Activated naive CD4-positive, alpha-beta T cell treated with Interleukin-2 at 50 U/mL for 16 hours (primary cell): ENCODE data around the gene RBPMS2.

Source experiments
- DNase-seq: peaks from one replicate; pipeline ENCODE4 v3.0.0-alpha.2; 2020

RBPMS2 gene

DNA sequence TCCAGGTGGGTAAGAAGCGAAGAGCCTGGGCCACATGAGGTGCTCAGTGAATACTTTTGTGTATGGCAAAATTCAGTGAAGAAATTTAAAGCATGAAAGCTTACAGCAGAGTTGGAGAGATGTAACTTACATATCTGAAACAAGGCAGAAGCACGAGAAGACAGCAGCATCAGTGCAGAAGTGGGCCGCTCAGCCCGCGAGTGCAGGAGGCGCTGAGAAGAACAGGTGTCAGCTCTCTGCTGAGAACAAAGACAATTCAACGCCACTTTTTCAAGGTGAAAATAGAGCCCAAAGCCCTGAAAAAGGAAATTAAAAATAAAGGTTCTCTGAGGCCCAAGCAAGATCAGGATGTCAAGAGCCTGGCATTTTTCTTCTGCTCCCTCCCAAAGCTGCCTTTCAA, 58.3 kb downstream of the RBPMS2 start:
- no peak for DNase-seq

DNA sequence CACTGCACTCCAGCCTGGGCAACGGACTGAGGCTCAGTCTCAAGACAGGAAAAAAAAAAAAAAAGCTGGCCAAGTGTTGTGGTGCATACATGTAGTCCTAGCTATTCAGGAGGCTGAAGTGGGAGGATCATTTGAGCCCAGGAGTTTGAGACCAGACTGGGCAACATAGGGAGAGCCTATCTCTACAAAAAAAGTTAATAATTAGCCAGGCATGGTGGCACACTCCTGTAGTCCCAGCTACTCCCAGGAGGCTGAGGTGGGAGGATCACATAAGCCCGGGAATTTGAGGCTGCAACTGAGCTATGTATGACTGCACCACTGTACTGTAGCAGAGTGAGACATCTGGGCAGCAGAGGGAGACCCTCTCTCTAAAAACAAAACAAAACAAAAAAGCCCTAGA, 58.9 kb downstream of the RBPMS2 start:
- DNase-seq: no peak

DNA sequence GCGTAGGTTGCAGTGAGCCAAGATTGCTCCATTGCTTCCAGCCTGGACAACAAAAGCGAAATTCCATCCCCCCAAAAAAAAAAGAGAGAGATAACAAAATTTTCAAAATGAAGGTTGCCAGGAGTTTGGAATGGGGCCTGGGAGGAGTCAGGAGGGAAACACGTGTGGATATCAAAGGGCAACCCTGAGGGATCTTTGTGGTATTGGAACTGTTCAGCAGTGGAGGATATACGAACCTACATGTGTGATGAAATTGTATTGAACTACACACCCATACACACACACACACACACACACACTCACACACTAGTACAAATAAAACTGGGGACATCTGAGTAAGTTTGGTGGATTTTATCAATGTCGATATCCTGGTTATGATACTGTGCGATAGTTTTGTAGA, 61.8 kb downstream of the RBPMS2 start:
- no peak for DNase-seq

DNA sequence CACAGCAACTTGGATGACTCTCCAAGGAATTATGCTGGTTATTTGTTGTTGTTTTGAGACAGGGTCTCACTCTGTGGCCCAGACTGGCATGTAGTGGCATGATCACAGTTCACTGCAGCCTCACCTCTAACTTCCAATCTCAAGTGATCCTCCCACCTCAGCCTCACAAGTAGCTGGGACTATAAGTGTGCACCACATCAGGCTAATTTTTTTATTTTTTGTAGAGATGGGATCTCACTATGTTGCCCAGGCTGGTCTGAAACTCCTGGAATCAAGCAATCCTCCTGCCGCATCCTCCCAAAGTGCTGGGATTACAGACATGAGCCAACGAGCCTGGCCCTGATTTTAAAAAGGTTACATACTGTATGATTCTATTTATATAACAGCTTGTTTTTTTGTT, 63.0 kb downstream of the RBPMS2 start:
- no peak for DNase-seq

DNA sequence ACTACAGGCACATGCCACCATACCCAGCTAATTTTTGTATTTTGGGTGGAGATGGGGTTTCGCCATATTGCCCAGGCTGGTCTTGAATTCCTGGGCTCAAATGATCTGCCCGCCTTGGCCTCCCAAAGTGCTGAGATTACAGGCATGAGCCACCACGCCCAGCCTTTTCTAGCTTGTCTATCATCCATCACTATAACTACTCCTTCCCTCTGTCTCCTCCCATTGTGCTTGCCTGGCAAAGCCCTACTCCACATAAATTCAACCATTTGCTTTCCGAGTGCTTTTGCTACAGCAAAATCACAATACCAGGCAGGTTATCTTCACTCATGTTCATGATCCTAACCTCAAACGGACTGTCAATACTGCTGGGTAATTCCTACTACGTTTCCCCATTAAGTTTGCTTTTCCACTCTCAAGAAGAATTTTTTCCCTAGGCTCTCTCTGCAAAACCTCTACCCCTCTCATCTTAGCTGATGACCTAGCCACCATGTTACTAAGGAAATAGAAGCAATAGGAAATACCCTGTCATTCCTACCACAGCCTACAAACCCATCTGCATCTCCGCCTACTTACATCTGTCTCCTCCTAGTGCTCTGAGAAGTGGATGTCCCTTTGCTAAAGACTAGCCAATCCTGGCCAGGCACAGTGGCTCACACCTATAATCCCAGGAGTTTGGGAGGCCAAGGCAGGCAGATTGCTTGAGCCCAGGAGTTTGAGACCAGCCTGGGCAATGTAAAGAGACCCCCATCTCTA, 64.5 kb downstream of the RBPMS2 start:
- DNase-seq: no peak

DNA sequence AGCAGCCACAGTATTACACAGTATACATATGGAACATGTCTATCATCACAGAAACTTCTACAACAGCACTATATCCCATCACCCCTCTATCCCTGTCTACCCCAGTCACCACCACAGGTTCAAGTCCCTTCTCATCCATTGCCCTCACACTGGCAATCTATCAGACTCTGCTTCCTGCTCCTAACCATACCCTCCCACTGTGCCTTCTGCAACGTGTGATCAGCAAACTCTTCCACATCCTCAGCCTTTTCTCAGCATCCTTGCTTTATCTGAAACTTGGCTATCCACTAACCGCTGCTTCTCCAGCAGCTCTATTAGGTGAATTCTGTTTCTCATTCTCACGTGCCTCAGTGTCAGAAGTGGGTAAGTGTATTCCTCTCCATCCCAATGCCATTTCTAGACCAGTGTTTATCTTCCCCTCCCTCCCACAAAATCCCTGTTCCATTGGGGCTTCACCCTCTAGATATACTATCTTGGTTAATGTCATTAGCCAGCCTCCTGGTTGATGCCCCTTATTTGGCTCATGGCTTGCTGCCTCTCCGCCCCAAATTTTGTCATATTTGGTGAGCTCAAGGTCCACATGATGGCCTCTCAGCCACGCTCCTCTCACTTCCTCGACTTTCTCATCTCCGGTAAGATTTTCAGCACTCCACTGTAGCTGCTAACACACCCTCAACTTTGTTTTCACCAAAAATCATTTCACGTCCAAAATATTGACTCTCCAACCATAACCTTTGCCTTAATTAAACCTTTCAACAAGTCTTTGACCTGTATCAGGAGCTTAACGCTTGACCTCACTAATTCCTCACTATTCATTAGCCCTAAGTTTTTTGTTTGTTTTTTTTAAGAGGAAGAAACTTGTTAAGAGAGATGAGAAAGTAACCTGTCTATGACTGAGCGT, 69.1 kb downstream of the RBPMS2 start:
- DNase-seq: no peak

DNA sequence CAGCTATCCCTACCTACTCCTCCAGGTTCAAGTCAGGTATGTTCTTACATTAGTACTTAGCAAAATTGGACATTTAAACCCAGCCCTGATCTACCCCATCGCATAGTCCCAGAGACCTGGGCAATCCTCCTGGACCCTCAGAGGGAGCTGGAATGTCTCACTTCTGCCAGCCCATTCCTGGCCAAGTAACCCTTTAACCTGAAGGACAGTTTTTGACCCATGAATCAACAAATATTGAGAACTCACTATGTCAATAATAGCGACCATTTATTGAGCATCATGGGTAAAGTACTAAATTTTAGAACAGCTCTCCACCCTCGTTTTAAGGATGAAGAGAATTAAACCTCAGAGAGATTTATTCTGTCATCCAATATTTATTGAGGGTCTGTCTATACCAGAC, 70.4 kb downstream of the RBPMS2 start:
- DNase-seq: no peak

DNA sequence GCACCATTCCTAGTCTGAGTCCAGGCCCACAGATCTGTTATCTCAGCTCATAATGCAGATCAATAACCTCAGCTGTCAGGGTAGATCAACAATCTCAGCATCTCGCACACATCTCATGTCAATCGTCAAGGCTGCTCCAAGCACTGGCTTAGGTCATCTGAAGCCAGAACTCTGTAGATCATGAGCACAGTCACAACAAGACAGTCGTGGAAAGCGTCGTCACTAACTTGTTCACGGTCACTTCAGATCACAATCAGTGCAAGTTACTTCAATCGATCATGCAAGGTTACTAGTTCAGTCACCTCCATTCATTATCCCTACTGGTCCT, 71.8 kb downstream of the RBPMS2 start:
- no peak for DNase-seq

DNA sequence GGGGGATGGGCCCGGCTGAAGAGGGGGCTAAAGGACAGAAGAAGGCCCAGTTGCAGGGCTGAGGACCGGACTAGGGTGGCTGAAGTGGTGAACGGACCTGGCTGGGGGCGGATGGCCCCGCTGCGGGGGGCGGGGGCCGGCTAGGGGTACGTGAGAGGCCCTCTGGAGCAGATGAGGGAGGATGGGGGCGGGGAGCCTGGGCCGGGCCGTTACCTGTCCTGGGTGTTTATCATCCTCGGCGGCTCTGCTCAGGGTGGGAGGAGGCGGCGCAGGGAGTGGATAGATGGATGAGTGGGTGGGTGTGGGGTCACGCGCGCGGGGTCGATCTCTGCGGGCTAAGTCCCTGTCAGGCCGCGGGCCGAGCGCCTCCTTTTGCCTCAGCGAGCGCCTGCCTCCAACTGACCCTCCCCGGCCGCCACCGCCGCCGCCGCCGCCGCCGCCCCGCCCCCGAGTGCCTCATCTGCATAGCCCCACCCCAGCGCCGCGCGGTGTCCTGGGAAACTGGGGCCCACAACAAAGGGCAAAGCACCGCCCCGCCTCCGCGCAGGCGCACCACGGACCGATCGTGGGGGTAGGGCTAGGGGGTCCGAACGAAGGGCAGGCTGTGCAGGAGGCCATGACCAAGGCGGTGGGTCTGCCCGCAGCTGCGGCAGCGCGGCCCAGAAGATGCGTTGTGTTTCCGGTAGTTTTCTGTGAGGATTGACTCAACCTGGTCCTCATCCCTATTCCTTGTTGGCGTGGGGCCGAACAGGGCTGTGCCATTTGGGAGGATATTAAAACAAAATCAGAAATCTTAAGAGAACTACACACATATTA, 72.4 kb downstream of the RBPMS2 start:
- peak; percentile 95 for DNase-seq

DNA sequence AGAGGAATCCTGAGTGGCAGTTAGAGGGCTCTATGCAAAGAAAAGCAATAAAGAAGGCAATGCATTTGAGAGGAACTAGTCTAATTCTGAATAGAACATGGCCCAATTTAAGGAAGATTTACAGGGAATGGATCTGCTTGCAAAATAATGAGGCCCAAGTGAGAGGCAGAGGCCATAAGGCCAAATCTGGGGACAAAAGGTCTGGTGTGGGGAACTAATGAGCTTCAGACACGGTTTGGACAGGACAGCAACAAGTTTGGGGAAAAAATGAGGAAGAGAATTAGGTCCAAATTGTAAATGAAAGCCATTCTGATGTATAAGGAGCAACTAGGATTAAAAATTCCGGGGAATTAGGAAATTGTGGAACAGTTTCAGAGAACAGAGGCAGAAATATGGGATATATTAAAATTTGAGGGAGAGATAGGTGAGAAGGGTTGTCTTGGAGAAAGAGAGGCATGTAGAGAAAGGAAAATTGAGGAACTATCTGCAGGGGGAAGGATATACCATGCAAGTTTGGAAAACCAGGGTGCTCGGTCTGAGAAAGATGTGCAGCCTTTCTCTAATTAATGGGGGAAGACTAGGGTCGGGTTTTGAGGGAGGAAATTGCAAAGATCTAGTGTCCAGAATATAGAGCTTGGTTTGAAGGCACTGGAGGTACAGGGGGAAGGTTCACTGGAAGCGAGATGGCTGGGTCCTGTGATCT, 73.8 kb downstream of the RBPMS2 start:
- no peak for DNase-seq

DNA sequence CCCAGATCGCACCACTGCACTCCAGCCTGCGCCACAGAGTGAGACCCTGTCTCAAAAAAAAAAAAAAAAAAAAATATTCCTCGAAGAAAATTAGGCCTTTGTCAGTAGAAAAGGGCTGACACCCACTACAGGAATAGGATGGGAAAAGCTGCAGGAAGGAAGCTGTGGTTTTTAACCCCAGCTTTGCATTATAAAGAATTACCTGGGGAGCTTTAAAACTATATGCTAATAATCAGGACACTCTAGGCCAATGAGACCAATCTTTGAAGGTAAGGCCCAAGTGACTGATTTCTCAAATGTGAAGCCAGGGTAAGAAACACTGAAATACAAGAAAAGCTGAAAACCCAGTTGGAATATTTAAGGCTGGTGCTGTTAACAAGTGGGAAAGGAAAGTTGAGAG, 74.3 kb downstream of the RBPMS2 start:
- no peak for DNase-seq

DNA sequence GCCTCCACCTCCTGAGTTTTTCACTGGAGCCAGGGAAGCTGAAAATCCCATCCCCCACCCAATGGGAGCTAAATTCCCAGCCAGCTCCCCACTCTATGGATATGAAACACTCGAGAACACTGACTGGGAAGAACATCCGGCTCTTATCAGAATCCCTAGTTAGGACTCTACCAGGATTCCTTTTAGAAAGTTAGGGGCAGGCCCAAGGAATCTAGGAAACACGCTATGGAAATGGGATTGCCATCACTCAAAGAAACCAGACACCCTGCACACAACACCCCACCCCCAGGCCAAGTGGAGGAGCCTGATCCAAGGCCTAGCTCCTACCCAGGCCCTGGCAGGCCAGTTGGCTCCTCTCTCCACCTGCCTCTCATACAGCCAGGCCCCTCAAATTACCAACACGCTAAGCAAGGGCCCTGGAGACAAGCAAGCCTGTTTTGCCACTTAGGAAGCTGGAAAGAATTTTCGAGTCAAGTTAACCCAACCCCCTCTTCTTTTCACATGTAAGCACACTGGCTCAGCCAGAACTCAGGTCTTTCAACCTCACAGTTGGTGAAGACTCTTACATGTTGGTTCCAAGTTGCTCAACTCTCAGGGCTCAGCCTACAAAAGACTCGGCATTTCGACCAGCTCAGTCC, 75.5 kb downstream of the RBPMS2 start:
- no peak for DNase-seq

DNA sequence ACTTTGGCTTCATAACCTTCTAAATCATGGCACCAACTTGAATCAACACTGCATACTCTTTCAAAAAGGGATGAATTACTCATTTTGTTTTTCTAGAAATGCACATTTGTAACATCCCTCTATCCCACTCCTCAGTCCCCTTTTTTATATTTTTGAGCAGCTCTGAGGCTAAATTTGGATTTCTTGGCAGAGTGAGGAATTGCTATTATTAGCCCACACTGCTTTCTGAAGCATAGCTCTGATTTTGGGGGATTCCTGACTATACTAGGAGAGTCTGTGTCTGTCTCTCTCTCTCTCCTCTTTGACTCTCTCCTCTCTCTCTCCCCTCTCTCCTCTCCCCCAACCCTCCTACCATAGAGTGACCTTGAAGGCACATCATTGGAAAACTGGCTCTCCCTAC, 76.6 kb downstream of the RBPMS2 start:
- no peak for DNase-seq

DNA sequence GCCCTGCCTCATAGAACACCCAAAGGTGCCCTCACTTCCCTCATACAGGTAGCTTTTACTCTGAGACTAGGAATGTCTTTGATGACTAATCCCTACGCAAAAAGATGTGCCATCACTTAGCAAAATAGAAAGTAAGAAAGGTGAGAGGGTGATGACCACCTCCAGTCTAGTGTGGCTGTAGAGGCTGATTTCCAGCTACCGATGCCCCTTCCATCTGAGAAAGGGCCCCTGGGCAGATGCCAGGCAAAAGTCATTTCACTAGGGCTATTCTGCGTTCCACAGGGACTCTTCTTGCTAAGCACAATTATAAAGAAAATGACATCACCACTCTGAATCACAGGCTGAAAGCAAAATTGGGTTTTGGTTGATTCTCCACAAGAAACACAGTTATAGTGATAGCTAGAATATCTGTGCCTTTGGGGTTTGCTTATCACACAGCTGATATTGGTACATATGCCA, 77.4 kb downstream of the RBPMS2 start:
- peak; percentile 62 for DNase-seq

DNA sequence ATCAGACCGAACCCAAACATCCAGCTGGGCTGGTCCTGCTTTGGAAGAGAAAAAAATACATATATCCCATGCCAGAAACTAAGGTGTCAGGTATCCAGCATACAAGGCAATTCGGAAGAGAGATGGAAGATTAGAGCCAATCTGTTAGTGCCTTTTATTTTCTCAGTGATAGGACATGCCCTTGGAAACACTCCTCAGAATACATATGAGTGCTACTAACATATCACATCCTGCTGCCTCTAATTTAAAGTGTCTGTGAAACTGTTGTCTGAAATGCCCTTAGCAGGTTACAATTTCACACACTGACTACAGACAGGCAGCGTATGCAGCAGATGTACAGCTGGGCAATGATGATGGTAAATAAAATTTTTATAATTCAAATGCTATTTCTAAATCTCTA, 78.9 kb downstream of the RBPMS2 start:
- DNase-seq: no peak

DNA sequence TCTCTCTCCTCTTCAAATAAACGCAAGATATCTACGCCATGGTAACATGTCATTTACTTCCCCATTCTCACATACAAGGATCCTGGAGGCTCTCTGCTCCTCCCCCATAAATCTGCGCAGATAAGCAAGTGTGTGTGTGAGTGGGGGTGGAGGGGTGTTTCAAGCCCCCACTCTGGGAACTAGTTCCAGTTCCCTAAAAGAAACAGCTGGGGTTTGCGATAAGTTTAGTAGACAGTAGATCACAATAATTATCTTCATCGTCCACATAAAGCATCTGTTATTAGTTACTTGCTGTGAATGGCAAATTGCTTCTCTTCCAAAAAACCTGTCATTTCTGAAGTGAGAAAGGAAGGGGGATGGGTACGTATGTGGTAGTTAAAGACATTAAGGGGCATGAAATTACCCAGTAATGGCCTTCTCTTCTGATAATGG, 79.8 kb downstream of the RBPMS2 start:
- DNase-seq: no peak

DNA sequence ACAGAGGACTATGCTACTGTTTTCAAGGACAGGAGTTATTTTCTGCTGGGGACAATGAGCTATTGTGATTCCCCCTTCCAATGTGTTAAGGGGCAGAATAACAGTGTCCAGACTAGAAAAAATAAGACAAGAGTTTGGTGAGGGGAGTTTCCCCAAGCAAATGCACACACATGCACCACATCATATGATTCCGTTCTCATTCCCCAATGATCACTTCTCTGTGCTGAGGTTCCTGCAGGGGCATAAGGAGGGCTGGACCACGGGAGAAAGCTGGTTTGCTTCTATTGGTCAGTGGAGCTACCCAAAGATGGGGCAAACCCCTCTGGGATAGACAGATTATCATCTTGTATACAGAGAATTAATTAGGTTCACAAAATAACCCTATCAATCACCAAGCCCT, 80.6 kb downstream of the RBPMS2 start:
- no peak for DNase-seq

DNA sequence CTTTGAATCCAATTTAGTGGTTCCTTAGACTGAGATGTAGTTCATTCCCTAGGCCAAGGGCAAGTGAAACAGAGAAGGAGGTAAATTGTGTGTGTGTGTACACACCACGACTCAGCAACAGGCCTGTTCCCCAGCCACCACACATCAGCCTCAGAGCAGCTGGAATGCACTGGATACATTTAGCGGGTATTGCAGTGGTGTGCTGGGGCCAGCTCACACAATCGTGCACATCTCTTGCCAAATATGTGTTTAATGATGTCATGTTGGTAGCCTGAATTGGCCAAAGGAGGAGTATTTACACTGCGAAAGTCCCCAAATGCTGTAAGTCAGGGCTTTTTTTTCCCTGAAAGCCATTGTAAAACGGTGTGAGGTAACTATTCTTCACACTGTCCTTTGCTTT, 82.3 kb downstream of the RBPMS2 start:
- DNase-seq: no peak

DNA sequence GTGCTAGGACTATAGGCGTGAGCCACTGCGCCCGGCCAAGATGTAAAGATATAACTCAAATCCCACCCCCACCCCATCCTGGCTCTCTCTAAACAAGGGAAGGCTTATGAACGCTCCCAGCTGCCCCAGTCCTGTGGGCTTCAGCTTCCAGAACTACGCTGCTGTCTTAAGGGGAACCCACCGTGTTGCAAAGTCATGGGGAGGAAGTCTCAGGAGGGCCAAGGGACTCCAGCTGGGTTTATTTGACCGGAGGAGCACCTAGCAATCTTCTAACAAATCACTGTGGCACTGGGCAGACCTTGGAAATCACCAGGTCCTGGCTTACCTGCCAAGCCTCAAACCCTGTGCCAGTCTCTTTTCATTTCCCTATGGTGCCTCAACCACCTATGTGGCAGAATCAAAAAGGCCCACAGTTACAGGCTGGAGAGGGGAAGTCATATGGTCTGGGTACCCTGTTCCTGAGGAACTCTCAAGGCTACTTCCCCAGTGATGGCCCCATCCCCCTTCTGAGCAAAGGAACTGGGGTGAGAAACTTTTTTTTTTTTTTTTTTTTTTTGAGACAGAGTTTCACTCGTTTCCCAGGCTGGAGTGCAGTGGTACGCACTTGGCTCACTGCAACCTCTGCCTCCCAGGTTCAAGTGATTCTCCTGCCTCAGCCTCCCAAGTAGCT, 83.4 kb downstream of the RBPMS2 start:
- DNase-seq: no peak

DNA sequence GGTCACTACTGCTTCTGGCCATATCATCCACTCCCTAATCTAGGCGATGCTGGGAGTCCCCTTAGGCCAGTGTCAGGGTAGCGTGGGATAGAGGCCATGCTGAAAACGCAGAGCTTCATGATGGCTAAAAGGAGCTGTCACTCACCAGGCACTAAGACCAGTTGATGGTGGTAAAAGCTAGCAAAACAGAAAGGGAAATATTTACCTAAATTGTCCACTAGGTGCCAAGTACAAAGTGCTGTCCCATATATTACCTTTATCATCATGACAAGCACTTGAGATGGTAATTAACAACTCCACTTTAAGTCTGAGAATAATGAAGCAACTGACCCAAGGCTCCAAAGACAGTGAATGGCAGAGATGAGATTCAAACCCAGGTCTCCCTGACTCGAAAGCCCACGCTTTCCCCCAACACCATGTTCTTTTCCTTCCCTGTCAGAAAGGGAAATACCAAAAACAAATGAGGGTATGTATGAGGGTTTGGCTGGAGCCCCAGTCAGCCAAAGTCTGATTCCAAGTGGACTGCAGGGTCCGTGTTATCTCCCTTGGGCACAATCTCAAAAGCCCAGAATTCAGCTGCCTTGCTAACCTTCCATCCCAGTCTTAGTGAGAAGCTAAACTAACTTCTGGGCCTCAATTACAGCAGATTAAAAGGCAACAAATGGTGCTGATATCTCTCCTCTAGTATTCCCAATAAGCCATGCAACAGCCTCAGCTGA, 84.7 kb downstream of the RBPMS2 start:
- DNase-seq: no peak

DNA sequence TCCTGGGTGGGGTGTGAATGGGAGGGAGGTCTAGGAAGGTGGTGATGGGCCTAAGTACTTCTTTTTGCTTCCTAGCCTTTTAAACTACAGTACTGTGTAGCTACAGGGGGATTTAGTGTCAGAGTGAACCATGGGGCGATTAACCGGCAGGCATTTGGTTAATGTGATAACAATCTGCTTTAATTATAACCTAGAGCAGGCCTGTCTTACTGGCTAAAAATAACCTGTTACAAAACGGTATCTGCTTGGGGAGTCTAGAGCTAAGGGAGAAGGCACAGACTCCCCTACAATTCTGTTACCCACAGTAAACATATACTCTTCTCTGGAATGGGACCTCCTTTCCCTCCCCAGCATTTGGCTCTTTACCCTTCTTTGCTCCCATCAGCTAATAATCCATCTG, 85.4 kb downstream of the RBPMS2 start:
- no peak for DNase-seq
